ENCODE data around the gene MS4A8. TPM values are rescaled to one million over a fixed set of nuclear protein-coding genes. Genes with fewer than 3 reads are reported as not detected.
A peak's percentile ranks its signal among the peaks of the same experiment; 100 is the strongest.
"Not testable (repeated sequence)": the region's sequence is repeated elsewhere in the genome, so short reads cannot be mapped to it uniquely, and the experiment has no call there.

The MS4A8 gene
- total RNA-seq, 1 donor from 2014 or later, result not detected

- Histone ChIP-seq H3K27me3 (ENCODE audit: control insufficient read depth, insufficient read depth, low read length) (no peaks in the 10 kb centered on the region), H3K4me3 (ENCODE audit: low read depth, low read length) (no peak overlapping the region), H3K36me3 (ENCODE audit: control insufficient read depth, insufficient read depth, low read length) (no peaks in the 10 kb centered on the region)
- no peak for DNase-seq (ENCODE audit: low read depth)
- TF ChIP-seq CTCF (IDR thresholded peaks at IDR 0.05; ENCODE audit: insufficient read depth, low read length, poor library complexity, severe bottlenecking), result no peak
Measured at GRCh38 chr11:60754887-60755286, 55.5 kb downstream of the MS4A8 start.

GRCh38 chr11:60756307-60757032 lies 57.1 kb downstream of the MS4A8 start, which contains the start of gene MS4A15:
TSS of gene MS4A15 (plus strand) at chr11:60756867. CDS start at chr11:60763734, 6,867 bp downstream.
- Histone ChIP-seq H3K4me3 (ENCODE audit: low read depth, low read length) (no peak within 1 kb of the TSS), H3K27me3 (ENCODE audit: control insufficient read depth, insufficient read depth, low read length) (no peaks in the 10 kb centered on the region), H3K36me3 (ENCODE audit: control insufficient read depth, insufficient read depth, low read length) (no peaks in the 10 kb centered on the region)
- no peak for DNase-seq (ENCODE audit: low read depth)
- TF ChIP-seq CTCF (IDR thresholded peaks at IDR 0.05; ENCODE audit: insufficient read depth, low read length, poor library complexity, severe bottlenecking), result peak; percentile 10

GRCh38 chr11:60757231-60757800 lies 57.9 kb downstream of the MS4A8 start:
- TF ChIP-seq CTCF (IDR thresholded peaks at IDR 0.05; ENCODE audit: insufficient read depth, low read length, poor library complexity, severe bottlenecking), result no peak
- Histone ChIP-seq H3K4me3 (ENCODE audit: low read depth, low read length) (no peak overlapping the region), H3K36me3 (ENCODE audit: control insufficient read depth, insufficient read depth, low read length) (no peaks in the 10 kb centered on the region), H3K27me3 (ENCODE audit: control insufficient read depth, insufficient read depth, low read length) (no peaks in the 10 kb centered on the region)
- DNase-seq (ENCODE audit: low read depth), result no peak

GRCh38 chr11:60758671-60759070 lies 59.3 kb downstream of the MS4A8 start:
- not testable (repeated sequence) for H3K36me3 ChIP-seq (ENCODE audit: control insufficient read depth, insufficient read depth, low read length); H3K27me3 ChIP-seq (ENCODE audit: control insufficient read depth, insufficient read depth, low read length); H3K4me3 ChIP-seq (ENCODE audit: low read depth, low read length); DNase-seq (ENCODE audit: low read depth)

- H3K36me3 ChIP-seq (ENCODE audit: control insufficient read depth, insufficient read depth, low read length); DNase-seq (ENCODE audit: low read depth); H3K27me3 ChIP-seq (ENCODE audit: control insufficient read depth, insufficient read depth, low read length); H3K4me3 ChIP-seq (ENCODE audit: low read depth, low read length): not testable (repeated sequence)
Measured at GRCh38 chr11:60759438-60760225, 60.2 kb downstream of the MS4A8 start.

- DNase-seq (ENCODE audit: low read depth), result no peak
- no peak for TF ChIP-seq CTCF (IDR thresholded peaks at IDR 0.05; ENCODE audit: insufficient read depth, low read length, poor library complexity, severe bottlenecking)
- Histone ChIP-seq H3K4me3 (ENCODE audit: low read depth, low read length) (no peak overlapping the region), H3K36me3 (ENCODE audit: control insufficient read depth, insufficient read depth, low read length) (no peaks in the 10 kb centered on the region), H3K27me3 (ENCODE audit: control insufficient read depth, insufficient read depth, low read length) (no peaks in the 10 kb centered on the region)
Measured at GRCh38 chr11:60761436-60762190, 62.2 kb downstream of the MS4A8 start.

All from kidney epithelial cell (primary cell).